PC-9 (cell line): ENCODE measurements around the gene ID1. TPM values are rescaled to one million over a fixed set of nuclear protein-coding genes. Genes with fewer than 3 reads are reported as not detected.
"Not testable (repeated sequence)": the region's sequence is repeated elsewhere in the genome, so short reads cannot be mapped to it uniquely, and the experiment has no call there.

ENCODE experiments used
- BruUV-seq: library from RNA; stranded (reverse); fragments of 400-500 nt; replicated peaks from 2 replicates; lab custom pipeline; 2021; lab: Mats Ljungman, UMichigan
- CTCF ChIA-PET: fragments of 300-600 bp; sonication (Branson Sonifier 250); formaldehyde crosslinking; loops from one replicate; lab custom pipeline; 2022; ENCODE audit warnings: antibody characterized with exemption; lab: Charles Lee
- POLR2A ChIA-PET: fragments of 300-600 bp; sonication (Branson Sonifier 250); formaldehyde crosslinking; loops from one replicate; lab custom pipeline; 2022; ENCODE audit warnings: antibody characterized with exemption; ENCODE audit not compliant: unreplicated experiment; lab: Charles Lee
- DNase-seq, 2 experiments: peaks; one replicate each; pipeline versions ENCODE4 v3.0.0 to v3.0.0-alpha.2; 2015 to 2022; ENCODE audit warnings: mixed read lengths in 1 of 2
- H2AFZ ChIP-seq: fragments of 200-600 bp; sonication (generic); 2 replicates; pipeline ENCODE4 v1.8.1; 2017; ENCODE audit warnings: antibody characterized with exemption
- H3F3A ChIP-seq: fragments of 200-600 bp; sonication (generic); 2 replicates; pipeline ENCODE4 v1.8.1; 2017; ENCODE audit warnings: antibody characterized with exemption, mild to moderate bottlenecking, low read depth; ENCODE audit not compliant: insufficient read depth
- H3K27ac ChIP-seq: fragments of 200-600 bp; sonication (generic); 2 replicates; pipeline ENCODE4 v1.6.1; 2016; ENCODE audit warnings: mixed run types
- H3K27me3 ChIP-seq: fragments of 200-600 bp; sonication (generic); 2 replicates; pipeline ENCODE4 v1.6.1; 2016; ENCODE audit warnings: low read depth, mixed run types; ENCODE audit not compliant: insufficient read depth
- H3K36me3 ChIP-seq: fragments of 200-600 bp; sonication (generic); 2 replicates; pipeline ENCODE4 v1.6.1; 2016; ENCODE audit warnings: low read depth, mixed run types
- H3K4me1 ChIP-seq: fragments of 200-600 bp; sonication (generic); replicated peaks from 2 replicates; pipeline ENCODE4 v1.6.1; 2016; ENCODE audit warnings: mixed run types; ENCODE audit not compliant: insufficient read depth
- H3K4me2 ChIP-seq: fragments of 200-600 bp; sonication (generic); 2 replicates; pipeline ENCODE4 v1.6.1; 2017; ENCODE audit warnings: mixed run types
- H3K4me3 ChIP-seq: fragments of 200-600 bp; sonication (generic); 2 replicates; pipeline ENCODE4 v1.6.1; 2016; ENCODE audit warnings: mixed run types
- H3K79me2 ChIP-seq: fragments of 200-600 bp; sonication (generic); 2 replicates; pipeline ENCODE4 v1.6.1; 2017; ENCODE audit warnings: low read depth, mixed run types
- H3K9me2 ChIP-seq: fragments of 200-600 bp; sonication (generic); 2 replicates; pipeline ENCODE4 v1.8.1; 2017; ENCODE audit warnings: mild to moderate bottlenecking; ENCODE audit not compliant: insufficient read depth
- H3K9me3 ChIP-seq: fragments of 200-600 bp; sonication (generic); 2 replicates; pipeline ENCODE4 v1.8.1; 2016; ENCODE audit warnings: low read depth; ENCODE audit not compliant: insufficient read depth
- H4K20me1 ChIP-seq: fragments of 200-600 bp; sonication (generic); 2 replicates; pipeline ENCODE4 v1.8.1; 2017; ENCODE audit not compliant: insufficient read depth
- CTCF ChIP-seq: fragments of 200-600 bp; sonication (generic); conservative IDR thresholded peaks from 2 replicates; pipeline ENCODE4 v1.6.1; 2017; ENCODE audit warnings: mixed run types, antibody characterized with exemption, mild to moderate bottlenecking, moderate library complexity
- EZH2 ChIP-seq: fragments of 200-600 bp; sonication (generic); IDR thresholded peaks from 2 replicates; pipeline ENCODE4 v1.8.0; 2017; ENCODE audit warnings: antibody characterized with exemption, low read depth
- intact Hi-C: fragments of 100-400 bp; cut with micrococcal nuclease; formaldehyde crosslinking; loops from one replicate; pipeline ENCODE4 v1.10.0; 2022; ENCODE audit not compliant: unreplicated experiment
- total RNA-seq: library from RNA; stranded (reverse); gene quantifications from 2 replicates; pipeline ENCODE4 v1.2.3, GENCODE V29; 2021

The ID1 gene
- total RNA-seq, 1 experiment from 2014 or later, result 74.4 TPM

- H3K9me2 ChIP-seq, BruUV-seq, H3K36me3 ChIP-seq, intact Hi-C loops, H4K20me1 ChIP-seq, H3K27ac ChIP-seq, H3F3A ChIP-seq, H2AFZ ChIP-seq, H3K4me1 ChIP-seq, DNase-seq, POLR2A ChIA-PET, CTCF ChIA-PET, H3K4me2 ChIP-seq, H3K79me2 ChIP-seq, H3K4me3 ChIP-seq, H3K9me3 ChIP-seq, H3K27me3 ChIP-seq: not testable (repeated sequence)
These were observed 23.0 kb downstream of the ID1 start for GRCh38 chr20:31628057-31628456.

- H3K4me3 ChIP-seq, result no peak overlapping the region
- intact Hi-C loops, result no loop called here
- no peak for DNase-seq
These were observed 25.2 kb downstream of the ID1 start for GRCh38 chr20:31630187-31630790.

GRCh38 chr20:31632548-31633338 lies 27.7 kb downstream of the ID1 start:
- Histone ChIP-seq H2AFZ (no peak overlapping the region), H3K4me1 (no peaks in the 10 kb centered on the region), H3K27me3 (no peaks in the 10 kb centered on the region), H3K4me3 (no peak overlapping the region), H3K9me2 (no peaks in the 10 kb centered on the region), H3F3A (no peaks in the 10 kb centered on the region), H3K79me2 (no peaks in the 10 kb centered on the region), H4K20me1 (no peaks in the 10 kb centered on the region), H3K36me3 (no peaks in the 10 kb centered on the region), H3K27ac (no peak overlapping the region), H3K9me3 (no peaks in the 10 kb centered on the region), H3K4me2 (no peak overlapping the region)
- no peak for DNase-seq
- intact Hi-C loops, result no loop called here
- no TSS peak for BruUV-seq
- POLR2A ChIA-PET, result no interaction called here
- CTCF ChIA-PET, result interaction anchor here (0.6 to 1.4 kb wide), 2 partner anchors 130 to 294 kb away, joined by 7 to 9 read pairs; no protein-coding TSS in a partner anchor
- TF ChIP-seq CTCF, result no peak
- TF ChIP-seq EZH2, result no peak

More at GRCh38 chr20:31630187-31630790, 25.2 kb downstream of the ID1 start:
- TF ChIP-seq EZH2 (no peak), CTCF (no peak)
- BruUV-seq, result no TSS peak
- H4K20me1 ChIP-seq, result no peaks in the 10 kb centered on the region
- no peak overlapping the region for H3K4me2 ChIP-seq
- H3K79me2 ChIP-seq, result no peaks in the 10 kb centered on the region
- H3K27ac ChIP-seq, result no peak overlapping the region
- ChIA-PET POLR2A (no interaction called here), CTCF (interaction anchor here (0.6 to 0.7 kb wide), 2 partner anchors 32 to 94 kb away, joined by 4 to 6 read pairs; no protein-coding TSS in a partner anchor)
- H3K4me1 ChIP-seq, result no peaks in the 10 kb centered on the region
- no peaks in the 10 kb centered on the region for H3F3A ChIP-seq
- no peaks in the 10 kb centered on the region for H3K36me3 ChIP-seq
- H2AFZ ChIP-seq, result no peak overlapping the region
- H3K9me2 ChIP-seq, result no peaks in the 10 kb centered on the region
- no peaks in the 10 kb centered on the region for H3K27me3 ChIP-seq
- no peaks in the 10 kb centered on the region for H3K9me3 ChIP-seq
